ENCODE measurements around the gene F10.

DNA sequence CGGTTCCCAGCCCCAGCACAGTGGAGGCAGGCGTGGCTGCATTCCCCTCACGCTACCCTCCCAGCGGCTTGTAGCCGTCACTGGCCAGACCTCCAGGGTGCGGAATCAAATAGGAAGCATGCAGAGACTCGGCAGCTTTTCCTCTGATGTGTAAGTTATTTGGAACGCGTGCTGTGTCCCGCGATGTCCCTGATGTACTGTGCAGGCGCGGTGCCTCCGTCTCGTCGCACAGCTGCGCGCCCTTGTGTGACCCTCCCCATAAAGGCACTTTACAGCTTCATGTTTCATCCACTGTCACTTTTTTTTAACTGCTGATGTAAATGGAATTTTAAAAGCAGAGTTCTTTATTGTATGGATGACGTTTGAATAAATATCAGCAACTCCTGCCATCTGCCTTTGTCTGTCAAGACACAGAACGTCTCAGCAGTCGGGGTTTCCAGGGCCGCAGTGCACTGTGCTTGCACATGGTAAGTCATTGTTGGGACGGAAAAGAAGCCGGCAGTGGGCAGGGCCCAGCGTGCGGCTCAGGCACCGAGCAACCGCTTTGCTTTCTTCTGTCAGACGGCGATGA is 24.4 kb upstream of the F10 start:
- no peak for TF ChIP-seq CTCF (IDR thresholded peaks at IDR 0.05; ENCODE audit: poor library complexity)
- no peak for TF ChIP-seq EZH2 (IDR thresholded peaks at IDR 0.05; ENCODE audit: borderline replicate concordance)
